RKO (cell line): ENCODE measurements around the gene PCSK2.

Source experiments
- DNase-seq: peaks from one replicate; pipeline ENCODE4 v3.0.0-alpha.2; 2016; ENCODE audit warnings: low spot score

The PCSK2 gene

DNA sequence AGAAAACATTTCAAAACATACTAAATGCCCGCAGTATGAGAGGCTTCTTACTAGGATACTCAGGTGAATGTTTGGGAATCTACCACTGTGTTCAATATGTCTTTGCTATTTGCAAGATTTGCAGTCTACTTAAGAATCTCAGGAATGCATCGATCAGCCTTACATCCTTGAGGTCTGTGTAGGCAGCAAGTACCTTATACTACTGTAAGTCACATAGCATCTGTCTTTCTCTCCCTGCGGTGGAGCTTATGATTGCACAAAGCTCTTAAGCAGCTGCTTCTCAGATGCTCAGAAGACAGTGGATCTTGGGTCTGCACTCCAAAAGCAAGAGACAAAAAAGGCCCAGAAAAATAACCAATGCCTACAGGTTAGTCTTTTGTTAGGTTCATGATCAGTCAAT is 21.4 kb downstream of the PCSK2 start:
- no peak for DNase-seq

DNA sequence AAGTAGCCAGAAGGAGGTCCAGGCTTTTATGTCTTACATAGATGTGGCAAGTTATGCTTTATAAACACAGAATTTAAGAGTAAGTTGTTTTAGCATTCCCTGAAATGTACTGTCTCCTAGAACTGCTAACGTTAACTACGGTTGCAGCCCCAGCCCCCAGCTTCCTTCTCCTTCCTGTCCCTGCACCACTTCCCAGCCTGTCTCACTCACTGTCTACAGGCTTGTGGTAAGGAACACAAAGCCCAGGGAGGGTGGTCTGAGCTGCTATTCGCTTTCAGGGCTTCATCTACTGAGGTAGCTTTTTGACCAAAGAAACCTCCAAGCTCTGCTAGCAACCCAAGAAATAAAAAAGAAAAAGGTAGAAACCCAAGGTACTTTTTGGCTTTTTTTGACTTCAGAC is 35.9 kb downstream of the PCSK2 start:
- no peak for DNase-seq

DNA sequence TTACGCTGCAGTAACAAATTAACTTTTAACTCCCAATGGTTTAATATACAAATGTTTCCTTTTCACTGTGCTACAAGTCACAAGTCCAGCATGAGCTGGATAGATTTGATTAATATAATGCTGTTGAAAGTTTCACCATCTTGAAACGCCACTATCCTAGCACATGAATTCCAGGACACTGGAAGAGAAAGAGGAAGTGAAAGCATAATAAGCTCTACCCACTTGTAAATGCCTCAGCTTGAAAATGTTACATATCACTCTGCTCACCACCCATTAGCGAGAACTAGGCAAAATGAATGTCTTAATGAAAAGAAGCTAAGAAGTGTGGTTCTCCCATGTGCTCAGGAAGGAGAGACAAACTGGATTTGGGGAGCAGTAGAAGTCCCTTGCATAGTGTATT is 46.9 kb downstream of the PCSK2 start:
- DNase-seq: no peak

DNA sequence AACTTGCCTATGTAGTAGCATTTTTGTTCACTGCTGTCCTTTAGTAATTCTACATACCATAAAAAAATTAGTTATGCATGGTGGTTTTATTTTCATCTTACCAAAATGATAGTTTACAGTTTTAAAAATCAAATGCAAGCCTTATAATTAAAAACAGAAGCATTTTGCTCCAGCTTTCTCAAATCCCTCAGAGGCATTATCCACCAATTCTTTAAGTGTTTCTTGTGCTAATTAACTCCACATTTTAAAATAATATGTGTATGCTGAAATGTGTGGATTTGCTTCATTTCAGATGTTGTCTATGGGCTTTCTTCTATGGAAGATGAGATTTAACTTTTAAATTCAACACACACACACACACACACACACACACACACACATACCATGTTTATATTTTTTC is 49.3 kb downstream of the PCSK2 start:
- DNase-seq: no peak

DNA sequence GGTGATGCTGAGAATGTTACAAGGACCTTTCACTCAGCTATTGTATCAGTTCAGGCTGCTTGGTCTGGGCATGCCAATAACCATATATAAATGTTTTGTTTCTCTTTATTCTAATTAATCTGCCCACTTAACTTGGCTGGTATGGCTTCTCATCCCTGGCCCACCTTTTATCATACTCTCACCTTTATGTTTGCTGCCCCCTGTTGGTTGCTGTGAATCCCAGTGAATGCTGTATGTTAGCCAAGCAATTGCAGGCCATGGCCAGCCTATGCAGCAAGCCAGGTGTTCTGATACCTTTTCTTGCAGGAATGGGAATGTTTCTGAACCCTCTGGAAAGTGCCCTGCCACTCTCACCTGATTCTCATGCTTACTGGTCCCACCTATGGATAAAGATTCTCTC is 54.6 kb downstream of the PCSK2 start:
- DNase-seq: no peak

DNA sequence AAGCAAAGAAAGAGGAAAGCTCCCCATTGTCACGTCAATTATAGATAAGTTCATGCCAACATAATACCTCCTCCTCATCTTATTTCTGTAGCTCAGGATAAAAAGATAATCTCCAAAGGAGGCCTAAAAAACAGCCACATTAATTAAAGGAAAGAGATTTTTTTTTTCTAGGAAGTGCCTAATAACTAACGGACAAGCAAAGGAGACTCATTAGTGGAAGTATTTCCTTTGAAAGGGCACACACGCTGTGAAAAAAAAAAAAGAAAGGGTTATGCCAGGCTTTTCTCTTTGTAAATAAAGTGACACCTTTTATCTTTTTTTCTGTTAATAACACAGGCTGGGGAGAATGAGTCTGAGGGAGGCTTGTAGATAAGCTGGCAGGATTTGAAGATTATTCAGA is 55.7 kb downstream of the PCSK2 start:
- no peak for DNase-seq

DNA sequence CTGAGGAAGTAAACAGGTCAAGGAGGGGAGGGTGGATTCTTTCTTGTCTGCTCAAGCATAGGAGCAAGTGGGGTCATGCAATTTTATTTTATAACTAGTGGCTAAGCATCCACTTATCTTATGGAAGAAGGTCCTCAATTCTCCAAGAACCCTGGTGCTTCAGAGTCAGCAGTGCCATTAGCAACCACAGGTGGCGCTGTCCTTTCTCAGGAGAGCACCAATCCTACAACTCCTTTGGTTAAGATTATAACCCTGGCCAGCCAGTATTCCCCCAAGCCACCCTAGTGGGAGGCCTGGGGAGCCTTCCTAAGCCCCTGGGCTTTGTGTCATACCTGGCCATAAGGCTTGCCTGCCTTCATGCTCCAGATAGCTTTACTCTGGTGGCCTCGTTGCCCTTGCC is 60.7 kb downstream of the PCSK2 start:
- DNase-seq: no peak

DNA sequence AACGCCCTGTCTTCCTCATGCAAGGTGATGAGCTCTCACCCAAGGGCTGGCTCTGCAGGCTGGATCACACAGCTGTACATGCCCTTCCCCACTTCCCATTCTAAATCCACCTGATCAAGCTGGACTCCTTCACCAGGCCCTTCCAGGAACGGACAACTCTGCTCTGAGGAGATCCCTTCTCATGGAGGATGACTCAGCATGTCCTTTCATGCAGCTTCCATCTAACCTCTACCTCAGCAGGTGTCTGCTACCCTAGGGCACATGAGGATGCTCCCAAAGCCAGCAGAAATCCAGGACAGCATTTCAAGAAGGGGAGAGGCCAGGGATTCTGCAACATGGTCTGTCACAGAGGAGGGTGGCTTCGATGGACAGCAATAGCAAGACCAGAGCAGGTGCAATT is 61.2 kb downstream of the PCSK2 start:
- no peak for DNase-seq

DNA sequence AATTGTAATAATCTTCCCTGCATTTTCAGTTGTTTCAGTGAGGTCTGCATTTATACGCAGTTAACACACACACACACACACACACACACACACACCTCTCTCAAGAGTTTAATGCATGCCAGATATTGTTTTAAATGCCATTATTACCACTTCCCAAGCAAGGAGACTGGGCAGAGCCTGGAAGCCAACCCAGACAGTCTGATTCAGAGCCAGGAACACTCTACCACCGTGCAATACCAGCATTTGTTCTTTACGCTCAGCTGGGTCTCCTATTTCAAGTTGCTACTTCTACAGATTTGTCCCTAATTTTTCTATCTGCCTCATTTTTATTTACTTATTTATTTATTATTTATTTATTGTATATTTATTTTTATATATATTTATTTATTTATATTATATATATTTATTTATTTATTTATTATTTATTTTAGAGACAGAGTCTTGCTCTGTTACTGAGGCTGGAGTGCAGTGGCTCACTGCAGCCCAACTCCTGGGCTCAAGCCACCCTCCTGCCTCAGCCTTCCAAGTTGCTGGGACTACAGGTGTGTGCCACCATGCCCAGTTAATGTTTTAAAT is 68.4 kb downstream of the PCSK2 start:
- DNase-seq: no peak

DNA sequence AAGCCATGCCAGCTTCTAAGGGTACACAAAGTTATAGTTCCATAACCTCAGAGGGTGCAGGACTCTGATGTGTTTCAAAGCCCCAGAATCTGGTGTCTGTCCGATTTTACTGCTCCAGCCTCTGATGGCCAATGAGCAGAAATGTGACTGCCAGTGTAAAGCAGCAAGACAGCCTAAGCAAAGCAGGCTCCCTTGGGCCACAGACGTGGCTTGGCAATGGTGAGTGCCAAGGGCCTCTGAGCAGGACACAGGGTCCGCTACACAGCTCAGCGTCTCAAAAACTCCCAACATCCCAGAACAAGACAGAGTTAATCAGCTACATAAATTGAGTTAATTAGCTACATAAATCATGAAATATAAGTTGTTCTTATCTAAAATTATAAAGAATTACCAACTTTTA is 69.2 kb downstream of the PCSK2 start:
- DNase-seq: no peak

DNA sequence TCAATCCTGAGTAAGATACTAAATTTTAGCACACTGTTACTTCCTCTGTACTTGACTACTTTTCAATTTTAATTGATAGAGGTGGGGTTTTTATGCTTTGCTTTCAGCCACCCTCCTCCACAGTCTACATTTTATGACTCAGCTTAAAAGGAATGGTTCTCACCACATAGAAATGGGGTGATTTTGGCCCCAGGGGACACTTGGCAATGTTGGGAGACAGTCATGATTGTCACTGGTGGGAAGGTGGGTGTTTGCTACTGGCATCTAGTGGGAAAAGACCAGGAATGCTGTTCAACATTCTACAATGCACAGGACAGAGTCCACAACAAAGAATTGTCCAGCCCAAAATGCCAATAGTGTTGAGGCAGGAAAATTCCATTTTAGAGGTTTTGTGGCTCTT is 71.3 kb downstream of the PCSK2 start:
- peak; percentile 38 for DNase-seq

DNA sequence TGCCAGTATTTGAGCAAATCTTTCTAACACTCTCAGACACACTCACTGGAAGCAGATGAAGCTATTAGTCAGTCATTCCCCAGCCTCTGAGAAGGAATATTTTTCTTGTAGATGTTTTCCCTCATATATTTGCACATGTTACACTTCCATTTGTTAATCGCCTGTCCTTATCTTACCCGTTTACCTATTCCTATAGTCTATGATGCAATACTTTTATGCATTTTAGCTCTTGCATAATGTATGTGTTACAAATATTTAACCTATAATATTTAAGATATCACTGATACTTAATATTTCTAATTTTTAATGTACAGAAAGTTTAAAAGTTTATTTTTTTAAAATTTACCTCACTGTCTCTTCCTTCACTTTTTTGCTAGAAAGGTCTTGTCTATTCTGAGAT is 71.9 kb downstream of the PCSK2 start:
- no peak for DNase-seq

DNA sequence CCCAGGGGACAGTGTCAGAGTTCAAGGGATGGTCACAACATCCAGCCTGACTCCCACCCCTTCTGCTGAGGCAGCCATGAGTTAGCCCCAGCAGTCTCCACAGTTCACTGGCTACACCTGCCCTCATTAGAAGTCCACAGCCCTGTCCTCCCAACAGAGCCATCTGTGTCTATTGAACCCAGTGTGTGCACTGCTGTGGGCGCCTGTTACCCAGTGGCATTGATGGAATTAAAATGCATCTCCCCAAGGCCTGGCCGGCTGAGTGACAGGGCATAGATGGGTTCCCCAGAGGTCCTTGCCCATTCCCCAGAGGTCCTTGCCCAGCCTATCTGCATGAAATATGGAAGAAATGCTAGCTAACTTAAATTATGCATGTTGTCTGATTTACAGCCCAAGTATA is 73.3 kb downstream of the PCSK2 start:
- DNase-seq: no peak

DNA sequence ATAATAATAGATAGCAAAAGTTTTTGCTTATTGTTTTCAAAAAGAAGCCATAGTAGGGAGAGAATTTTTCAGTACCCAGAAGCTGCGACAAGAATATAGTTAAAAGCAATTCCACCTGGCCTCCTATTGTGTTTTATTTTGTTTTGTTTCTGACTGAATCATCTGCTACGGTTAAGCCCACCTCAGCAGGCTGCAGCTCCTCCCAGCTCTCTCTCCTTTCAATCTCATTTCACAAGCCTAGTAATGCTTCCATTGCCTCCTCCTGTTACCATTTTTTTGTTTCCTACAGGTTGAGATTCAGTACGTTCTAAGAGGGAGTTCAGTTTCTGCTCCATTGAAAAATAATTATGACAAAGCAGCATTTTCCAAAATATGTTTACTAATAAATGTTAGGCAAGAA is 77.9 kb downstream of the PCSK2 start:
- no peak for DNase-seq

DNA sequence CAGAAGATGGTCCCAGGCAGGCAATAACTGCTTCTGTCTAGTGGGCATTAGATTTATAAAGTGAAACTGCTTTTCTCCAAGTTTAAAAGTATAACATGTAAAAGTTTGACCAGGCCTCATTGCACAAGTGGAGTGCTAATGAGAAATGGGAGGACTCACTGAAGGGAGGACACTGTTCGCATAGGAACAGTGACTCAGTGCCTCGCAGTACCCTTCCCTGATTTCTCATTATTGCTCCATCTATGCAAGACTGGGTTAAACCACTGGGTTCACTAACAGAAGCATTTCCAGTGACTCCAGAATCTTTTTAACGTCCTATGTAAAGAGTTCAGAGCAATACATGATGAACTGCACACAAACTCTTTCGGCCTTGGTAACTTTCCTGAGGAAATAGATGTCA is 79.6 kb downstream of the PCSK2 start:
- DNase-seq: no peak

DNA sequence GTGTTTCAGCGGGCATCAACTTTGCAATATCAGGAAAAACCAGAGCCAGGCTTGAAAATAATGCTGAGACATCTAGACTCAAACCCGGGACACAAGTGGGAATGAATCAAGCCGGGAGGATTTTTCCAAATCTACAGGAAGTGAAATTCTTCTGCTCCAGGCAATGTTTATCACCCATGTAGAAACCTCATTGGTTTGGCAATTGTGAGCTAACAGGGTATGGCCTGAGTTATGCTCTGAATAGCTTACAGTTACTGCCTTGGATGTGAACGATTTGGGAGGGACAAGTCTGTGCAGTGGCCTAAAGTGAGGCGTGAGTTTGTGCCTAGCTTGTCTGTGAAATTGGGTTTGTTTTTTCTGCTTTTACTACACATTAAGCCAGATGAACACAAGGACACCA is 87.4 kb downstream of the PCSK2 start:
- no peak for DNase-seq

DNA sequence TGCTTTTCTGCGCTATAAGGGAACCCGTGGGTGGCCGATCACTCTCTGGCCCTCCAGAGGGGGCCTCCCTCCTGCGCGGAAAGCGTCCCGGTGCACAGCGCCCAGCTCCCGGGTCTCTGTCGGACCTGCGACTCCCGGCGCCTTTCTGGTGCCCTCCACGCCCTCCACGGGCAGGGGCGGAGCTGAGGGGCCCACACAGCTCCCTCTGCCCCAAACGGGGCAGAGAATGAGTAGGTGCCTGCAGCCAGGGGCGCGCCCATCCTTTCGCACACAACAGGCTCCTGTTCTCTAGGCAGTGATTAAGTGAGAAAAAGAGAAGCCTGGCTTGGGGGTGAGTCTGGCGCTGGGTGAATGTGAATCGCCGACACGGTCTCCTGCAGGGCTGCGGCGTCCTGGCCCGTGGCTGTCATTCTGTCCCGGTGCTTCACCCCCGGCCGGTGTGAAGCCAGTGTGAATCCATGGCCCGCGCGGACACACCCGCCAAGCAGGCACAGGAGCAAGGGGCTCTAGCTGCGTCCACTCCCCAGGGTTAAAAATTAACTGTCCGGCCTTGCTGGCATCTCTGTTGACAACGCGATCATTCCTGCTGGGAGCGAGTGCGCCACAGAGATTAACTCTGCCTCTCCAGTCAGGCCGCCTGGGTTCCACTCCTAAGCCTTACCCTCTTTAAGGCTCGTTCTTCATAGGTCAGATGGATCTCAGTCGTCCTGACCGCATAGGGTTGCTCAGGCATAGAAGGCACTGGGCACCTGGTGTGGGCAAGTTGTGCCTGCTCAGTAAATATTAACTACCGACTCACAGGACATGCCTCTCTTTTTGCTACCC is 88.8 kb downstream of the PCSK2 start:
- DNase-seq: no peak

DNA sequence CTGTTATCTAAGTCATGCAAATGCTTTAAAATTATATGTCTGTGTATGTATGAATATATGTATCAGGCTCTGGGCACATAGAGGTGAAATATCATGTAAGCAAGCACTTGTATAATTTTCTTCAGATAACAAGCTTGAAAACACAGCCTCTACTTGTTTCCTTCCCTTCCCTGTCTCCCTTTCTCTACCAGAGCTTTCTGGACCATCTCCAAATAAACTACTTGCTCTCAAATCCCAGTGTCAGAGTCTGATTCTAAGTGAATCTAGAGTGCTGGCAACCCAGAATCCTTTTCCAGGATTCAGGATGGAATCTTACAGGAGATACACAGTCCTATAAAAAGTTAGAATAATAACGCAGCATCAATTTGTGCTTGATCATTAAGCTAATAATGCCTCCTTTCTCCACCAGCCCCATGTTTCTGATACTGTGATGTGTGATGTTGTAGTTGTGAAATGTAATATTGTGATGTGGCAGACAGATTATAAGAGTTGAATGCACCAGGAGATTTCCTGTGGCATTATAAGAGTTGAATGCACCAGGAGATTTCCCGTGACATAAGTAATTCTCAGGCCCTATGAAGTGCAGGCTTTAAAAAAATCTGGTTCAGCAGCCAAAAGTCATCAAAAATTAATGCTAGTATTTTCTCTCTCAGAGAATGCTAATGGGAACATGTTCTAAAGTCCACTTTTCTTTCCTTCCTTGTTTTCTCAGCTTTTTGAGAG is 89.6 kb downstream of the PCSK2 start:
- DNase-seq: no peak

DNA sequence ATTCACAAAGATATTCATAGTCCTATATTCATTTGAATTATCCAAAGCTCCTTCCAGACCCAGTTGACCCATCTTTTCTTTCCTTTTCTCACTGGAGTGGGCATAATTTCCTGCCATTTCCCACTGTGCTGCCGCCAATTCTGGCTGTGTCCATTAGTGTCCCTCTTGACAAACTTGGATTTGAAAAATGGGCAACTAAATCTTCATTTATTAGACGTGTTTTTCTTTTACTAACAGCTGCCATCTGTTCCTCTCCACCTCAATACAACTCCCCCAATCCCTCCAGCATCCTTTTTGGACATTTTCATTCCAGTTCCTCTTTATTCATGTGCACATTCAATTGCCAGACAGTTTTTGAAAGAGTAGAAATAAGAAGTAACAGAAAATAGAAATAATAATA is 90.5 kb downstream of the PCSK2 start:
- DNase-seq: no peak

DNA sequence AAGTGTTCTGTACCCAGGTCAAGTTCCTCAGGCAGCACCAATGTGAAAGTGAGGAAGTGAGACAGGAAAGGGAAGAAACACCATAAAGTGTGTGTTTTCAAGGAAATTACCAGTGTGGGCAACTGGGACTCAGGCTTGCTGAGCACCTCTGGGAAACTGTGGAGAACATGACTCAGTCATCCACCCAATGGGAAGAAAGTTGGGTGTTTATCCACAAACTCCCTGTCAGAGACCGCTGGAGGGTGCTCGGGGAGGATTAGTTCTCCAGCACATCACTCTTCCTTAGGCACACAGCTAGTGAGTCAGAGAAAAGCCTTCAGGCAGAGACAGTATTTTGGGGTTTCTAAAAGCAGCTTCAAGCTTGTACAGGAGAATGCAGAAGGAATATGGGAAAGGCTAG is 93.6 kb downstream of the PCSK2 start:
- DNase-seq: no peak

DNA sequence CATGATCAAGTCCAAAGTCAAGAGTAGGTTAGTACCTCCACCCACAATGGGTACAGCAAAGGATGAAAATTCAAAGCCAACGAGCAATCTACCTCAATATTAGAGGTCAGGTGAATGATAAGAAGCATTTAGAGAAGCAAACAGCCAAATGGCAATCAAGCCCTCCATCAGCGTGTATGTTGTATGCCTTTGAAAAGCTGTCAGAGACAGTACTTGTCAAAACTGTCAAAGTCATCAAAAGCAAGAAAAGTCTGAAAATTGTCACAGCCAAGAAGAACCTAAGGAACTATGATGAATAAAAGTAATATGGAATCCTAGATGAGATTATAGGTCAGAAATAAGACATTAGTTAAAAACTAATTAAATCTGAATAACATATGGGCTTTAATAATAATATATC is 99.3 kb downstream of the PCSK2 start:
- DNase-seq: no peak

DNA sequence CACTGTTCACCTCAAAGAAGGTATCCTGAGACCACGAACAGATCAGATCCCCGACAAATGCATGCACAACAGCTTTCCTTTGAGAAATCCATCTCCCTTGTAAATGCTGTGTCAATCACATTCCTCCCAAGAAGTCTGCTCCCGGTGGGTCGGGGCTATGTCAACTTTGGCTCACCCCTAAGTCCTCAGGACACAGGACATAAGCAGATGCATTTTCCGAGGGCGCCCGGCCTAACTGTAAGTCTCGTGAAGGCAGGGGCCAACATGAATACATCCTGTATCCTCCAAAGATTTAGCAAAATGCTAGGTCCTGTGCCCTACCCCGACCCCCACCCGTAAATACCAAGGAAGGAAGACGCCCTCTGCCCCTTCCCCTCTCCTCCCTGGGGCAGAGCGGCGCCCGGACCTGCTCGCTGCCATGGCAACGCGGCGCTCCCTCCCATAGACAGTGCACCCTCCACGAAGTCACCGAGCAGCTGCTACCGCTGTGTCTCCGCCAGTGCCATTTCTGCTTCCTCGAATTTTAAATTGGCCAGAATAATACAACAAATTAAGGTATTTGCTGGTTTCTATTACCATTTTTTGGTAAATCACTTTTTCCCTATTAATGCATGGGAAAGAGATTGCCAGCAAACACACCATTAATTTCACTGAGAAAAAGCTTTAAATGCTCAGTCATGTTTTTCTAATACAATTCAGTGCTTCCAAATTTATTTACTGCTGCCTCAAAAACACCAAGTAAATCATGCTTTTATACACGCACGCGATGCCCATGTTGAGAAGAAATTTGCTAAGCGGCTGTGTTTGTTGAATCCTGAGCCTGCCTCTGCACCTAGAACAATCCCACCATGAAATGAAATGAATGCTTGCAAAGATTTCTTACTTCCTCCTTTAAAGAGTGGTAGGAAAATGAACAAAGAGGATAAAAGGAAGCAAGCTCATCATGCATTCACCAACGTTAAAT is 100.6 kb downstream of the PCSK2 start:
- no peak for DNase-seq
